Choroid plexus epithelial cell (primary cell): ENCODE data around the gene PCBP3.
"Not testable (repeated sequence)": the region's sequence is repeated elsewhere in the genome, so short reads cannot be mapped to it uniquely, and the experiment has no call there.

Experiments used
- DNase-seq: peaks from one replicate; pipeline ENCODE4 v3.0.0-alpha.2; 2010; ENCODE audit warnings: low read depth
- H3K4me3 ChIP-seq: 2 replicates; pipeline ENCODE4 v1.5.1; 2011; ENCODE audit warnings: low read depth, mild to moderate bottlenecking, control low read depth, low read length, moderate library complexity
- TF ChIP-seq, protein P1 (sequence below): conservative IDR thresholded peaks from 2 replicates; pipeline ENCODE4 v1.5.1; 2011; ENCODE audit warnings: low read depth, mild to moderate bottlenecking, control low read depth, inconsistent platforms, low read length, moderate library complexity

Gene PCBP3

DNA sequence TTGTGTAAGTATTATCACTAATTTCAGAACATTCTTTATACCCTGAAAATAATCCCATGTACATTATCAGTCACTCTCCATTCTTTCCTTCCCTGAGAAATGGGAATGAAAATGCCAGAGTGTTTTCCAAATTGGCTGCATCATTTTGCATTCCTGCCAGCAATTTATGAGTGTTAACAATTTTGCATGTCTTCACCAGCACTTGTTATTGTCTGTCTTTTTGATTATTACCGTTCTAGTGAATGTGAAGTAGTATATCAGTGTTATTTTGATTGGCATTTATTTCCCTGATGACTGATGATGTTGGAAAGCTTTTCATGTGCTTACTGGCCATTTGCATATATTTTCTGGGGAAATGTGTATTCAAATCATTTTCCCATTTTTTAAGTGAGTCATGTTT is 71.9 kb downstream of the PCBP3 start:
- no peak for DNase-seq
- H3K4me3 ChIP-seq = no peak overlapping the region
- TF ChIP-seq, protein P1, sequence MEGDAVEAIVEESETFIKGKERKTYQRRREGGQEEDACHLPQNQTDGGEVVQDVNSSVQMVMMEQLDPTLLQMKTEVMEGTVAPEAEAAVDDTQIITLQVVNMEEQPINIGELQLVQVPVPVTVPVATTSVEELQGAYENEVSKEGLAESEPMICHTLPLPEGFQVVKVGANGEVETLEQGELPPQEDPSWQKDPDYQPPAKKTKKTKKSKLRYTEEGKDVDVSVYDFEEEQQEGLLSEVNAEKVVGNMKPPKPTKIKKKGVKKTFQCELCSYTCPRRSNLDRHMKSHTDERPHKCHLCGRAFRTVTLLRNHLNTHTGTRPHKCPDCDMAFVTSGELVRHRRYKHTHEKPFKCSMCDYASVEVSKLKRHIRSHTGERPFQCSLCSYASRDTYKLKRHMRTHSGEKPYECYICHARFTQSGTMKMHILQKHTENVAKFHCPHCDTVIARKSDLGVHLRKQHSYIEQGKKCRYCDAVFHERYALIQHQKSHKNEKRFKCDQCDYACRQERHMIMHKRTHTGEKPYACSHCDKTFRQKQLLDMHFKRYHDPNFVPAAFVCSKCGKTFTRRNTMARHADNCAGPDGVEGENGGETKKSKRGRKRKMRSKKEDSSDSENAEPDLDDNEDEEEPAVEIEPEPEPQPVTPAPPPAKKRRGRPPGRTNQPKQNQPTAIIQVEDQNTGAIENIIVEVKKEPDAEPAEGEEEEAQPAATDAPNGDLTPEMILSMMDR = no peak

- no peak overlapping the region for H3K4me3 ChIP-seq
Measured at GRCh38 chr21:45718413-45718812, 74.9 kb downstream of the PCBP3 start.

GRCh38 chr21:45719177-45719802 is 75.8 kb downstream of the PCBP3 start:
- no peak overlapping the region for H3K4me3 ChIP-seq
- DNase-seq = no peak
- TF ChIP-seq, protein P1 = no peak

More at GRCh38 chr21:45718413-45718812, 74.9 kb downstream of the PCBP3 start:
- TF ChIP-seq, protein P1 = no peak
- DNase-seq = no peak

GRCh38 chr21:45720204-45720603 is 76.7 kb downstream of the PCBP3 start:
- not testable (repeated sequence) for H3K4me3 ChIP-seq

DNA sequence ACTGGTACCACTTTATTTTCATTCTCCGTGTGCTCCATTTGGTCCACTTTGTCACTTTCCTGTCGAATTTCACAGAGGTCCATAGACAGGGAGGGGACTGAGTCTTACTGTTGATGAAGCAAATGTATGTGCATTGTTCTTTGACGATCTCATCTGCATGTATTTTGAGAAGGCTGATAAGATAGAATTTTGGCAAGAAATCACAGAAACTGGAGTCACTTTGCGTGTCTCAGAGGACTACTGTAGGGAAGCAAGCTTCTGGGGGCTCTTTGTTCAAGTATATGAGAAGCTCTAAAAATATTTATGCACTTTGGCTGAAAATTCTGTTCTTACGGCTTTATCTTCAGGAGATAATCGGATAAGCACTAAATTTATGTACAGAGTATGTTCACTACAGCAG is 78.1 kb downstream of the PCBP3 start:
- H3K4me3 ChIP-seq = no peak overlapping the region
- TF ChIP-seq, protein P1 = no peak
- DNase-seq = no peak

More at GRCh38 chr21:45720204-45720603, 76.7 kb downstream of the PCBP3 start:
- DNase-seq = not testable (repeated sequence)

GRCh38 chr21:45723049-45723958 is 79.8 kb downstream of the PCBP3 start:
- TF ChIP-seq, protein P1 = no peak
- no peak overlapping the region for H3K4me3 ChIP-seq
- DNase-seq = no peak

DNA sequence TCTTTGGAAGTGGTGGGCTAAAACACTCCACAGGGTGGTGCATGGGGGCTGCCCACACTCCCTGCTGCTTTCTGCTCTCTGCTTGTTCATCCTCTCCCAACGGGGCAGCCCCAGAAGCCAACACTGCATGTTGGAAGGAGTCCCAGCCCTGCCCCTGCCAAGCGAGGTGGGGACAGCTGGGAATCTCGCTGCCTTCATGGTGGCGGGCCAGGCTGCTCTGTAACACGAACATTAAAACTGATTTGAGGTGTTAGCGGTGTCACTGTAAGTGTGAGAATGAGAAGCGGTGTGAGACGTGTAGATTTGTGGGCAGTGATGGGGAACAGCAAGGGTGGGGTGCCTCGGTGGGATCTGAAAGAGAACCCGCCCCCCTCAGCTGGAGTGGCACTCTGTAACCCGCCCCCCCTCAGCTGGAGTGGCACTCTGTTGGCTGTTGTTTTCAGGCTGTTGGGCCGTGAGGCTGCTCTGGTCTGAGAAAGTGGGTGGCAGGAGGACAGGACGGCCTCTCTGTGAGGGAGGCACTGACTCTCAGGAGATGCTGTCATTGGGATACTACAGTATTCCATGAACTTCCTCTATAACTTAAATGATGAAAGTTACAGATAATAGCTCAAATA is 80.9 kb downstream of the PCBP3 start:
- TF ChIP-seq, protein P1 = no peak
- H3K4me3 ChIP-seq = no peak overlapping the region
- DNase-seq = no peak
